Uterus (tissue), 4 donors: Measurements from ENCODE around the gene FNDC5. TPM values are rescaled to one million over a fixed set of nuclear protein-coding genes. Genes with fewer than 3 reads are reported as not detected.
"Not testable (repeated sequence)": the region's sequence is repeated elsewhere in the genome, so short reads cannot be mapped to it uniquely, and the experiment has no call there.

Experiments used
- DNase-seq, 2 donors: peaks; one replicate each; pipeline ENCODE4 v3.0.0-alpha.2; 2019 to 2020
- H3K27ac ChIP-seq, 2 donors: fragments of 200-600 bp; sonication (generic); 1 replicate in 1 of 2; 2 replicates in 1 of 2; pipeline ENCODE4 v1.5.1; 2016 to 2018
- H3K27me3 ChIP-seq, 2 donors: fragments of 200-600 bp; sonication (generic); one replicate each; pipeline ENCODE4 v1.5.1; 2018 to 2019; ENCODE audit warnings: control low read depth in 1 of 2
- H3K36me3 ChIP-seq, 2 donors: fragments of 200-600 bp; sonication (generic); one replicate each; pipeline ENCODE4 v1.5.1; 2019; ENCODE audit warnings: control low read depth in 1 of 2
- H3K4me1 ChIP-seq, 2 donors: fragments of 200-600 bp; sonication (generic); one replicate each; pipeline ENCODE4 v1.5.1; 2018 to 2019; ENCODE audit warnings: control low read depth in 1 of 2
- H3K4me3 ChIP-seq, 2 donors: fragments of 200-600 bp; sonication (generic); 1 replicate in 1 of 2; 2 replicates in 1 of 2; pipeline ENCODE4 v1.5.1; 2018 to 2019; ENCODE audit warnings: mild to moderate bottlenecking in 1 of 2
- H3K9me3 ChIP-seq, 2 donors: fragments of 200-600 bp; sonication (generic); one replicate each; pipeline ENCODE4 v1.5.1; 2019; ENCODE audit warnings: control low read depth in 1 of 2
- CTCF ChIP-seq, 4 experiments: fragments of 200-600 bp in 2 of 4; fragments of 450-650 bp in 2 of 4; sonication (generic) in 2 of 4; IDR thresholded peaks; one replicate each; pipeline ENCODE4 v1.5.1; 2016 to 2019; ENCODE audit warnings: antibody characterized with exemption in 4 of 4, mild to moderate bottlenecking in 2 of 4, moderate library complexity in 1 of 4
- POLR2A ChIP-seq, 2 donors: fragments of 450-650 bp; IDR thresholded peaks; one replicate each; pipeline ENCODE4 v1.6.1; 2016; ENCODE audit warnings: antibody characterized with exemption in 2 of 2, mild to moderate bottlenecking in 1 of 2, moderate library complexity in 1 of 2
- intact Hi-C: fragments of 100-400 bp; cut with DNase I; formaldehyde crosslinking; loops from one replicate; pipeline ENCODE4 v1.15.1; 2023; ENCODE audit warnings: low total_unique reads
- total RNA-seq, 4 donors: library from RNA; depleted of rRNA in 3 of 4; stranded (reverse); fragments of >200 nt in 3 of 4; gene quantifications; one replicate each; pipeline versions ENCODE4 v1.1.0 to v1.2.4, GENCODE V29; 2014 to 2023
- donor health status: DM: yes; HTN: yes; CAD: no.

FNDC5 gene
- total RNA-seq, 4 donors from 2014 or later = 1.2 to 71.1 (median 3.7) TPM; not detected in 1

- no peaks in the 10 kb centered on the region for H3K9me3 ChIP-seq
- intact Hi-C loops = no loop called here
- no peaks in the 10 kb centered on the region for H3K27me3 ChIP-seq
- DNase-seq = no peak
- TF ChIP-seq POLR2A (IDR thresholded peaks at IDR 0.05) (no peak), CTCF (IDR thresholded peaks at IDR 0.05) (no peak)
- no peaks in the 10 kb centered on the region for H3K4me1 ChIP-seq
- H3K4me3 ChIP-seq = no peak overlapping the region
- no peak overlapping the region for H3K27ac ChIP-seq
- H3K36me3 ChIP-seq = no peaks in the 10 kb centered on the region
Measured at GRCh38 chr1:32915766-32916706, 45.3 kb upstream of the FNDC5 start.

- DNase-seq = no peak
- intact Hi-C loops = no loop called here
- Histone ChIP-seq H3K4me1 (no peaks in the 10 kb centered on the region), H3K4me3 (no peak overlapping the region), H3K27me3 (no peaks in the 10 kb centered on the region), H3K36me3 (no peaks in the 10 kb centered on the region), H3K27ac (no peak overlapping the region), H3K9me3 (no peaks in the 10 kb centered on the region)
- TF ChIP-seq POLR2A (IDR thresholded peaks at IDR 0.05) (no peak), CTCF (IDR thresholded peaks at IDR 0.05) (no peak)
Measured at GRCh38 chr1:32910319-32910718, 39.6 kb upstream of the FNDC5 start.

GRCh38 chr1:32907435-32907834, 36.7 kb upstream of the FNDC5 start:
- no peaks in the 10 kb centered on the region for H3K9me3 ChIP-seq
- intact Hi-C loops = no loop called here
- no peaks in the 10 kb centered on the region for H3K4me1 ChIP-seq
- no peak overlapping the region for H3K27ac ChIP-seq
- DNase-seq = no peak
- no peak overlapping the region for H3K4me3 ChIP-seq
- TF ChIP-seq POLR2A (IDR thresholded peaks at IDR 0.05) (no peak), CTCF (IDR thresholded peaks at IDR 0.05) (no peak)
- H3K27me3 ChIP-seq = no peaks in the 10 kb centered on the region
- no peaks in the 10 kb centered on the region for H3K36me3 ChIP-seq

GRCh38 chr1:32906654-32907053, 35.9 kb upstream of the FNDC5 start:
- Histone ChIP-seq H3K27ac (no peak overlapping the region), H3K27me3 (no peaks in the 10 kb centered on the region), H3K4me1 (no peaks in the 10 kb centered on the region), H3K36me3 (no peaks in the 10 kb centered on the region), H3K9me3 (no peaks in the 10 kb centered on the region), H3K4me3 (no peak overlapping the region)
- no peak for DNase-seq
- no peak for TF ChIP-seq CTCF (IDR thresholded peaks at IDR 0.05)
- TF ChIP-seq POLR2A (IDR thresholded peaks at IDR 0.05) = no peak
- intact Hi-C loops = no loop called here

GRCh38 chr1:32905588-32905987, 34.9 kb upstream of the FNDC5 start:
- H3K27me3 ChIP-seq, H3K9me3 ChIP-seq, H3K4me3 ChIP-seq, H3K27ac ChIP-seq, intact Hi-C loops, H3K4me1 ChIP-seq, H3K36me3 ChIP-seq, DNase-seq: not testable (repeated sequence)
